Neural cell (in vitro differentiated cells): ENCODE data around the gene NOD2. TPM values are rescaled to one million over a fixed set of nuclear protein-coding genes. Genes with fewer than 3 reads are reported as not detected.

ENCODE experiments used
- H2AFZ ChIP-seq: fragments of 200-600, 300-800 bp; sonication (generic), shearing (Covaris generic); 2 replicates; pipeline ENCODE4 v1.6.0; 2014; ENCODE audit warnings: low read depth, mild to moderate bottlenecking, antibody characterized with exemption, low read length, moderate library complexity
- H3F3A ChIP-seq: fragments of 200-600 bp; shearing (Covaris generic); 2 replicates; pipeline ENCODE4 v1.6.1; 2016; ENCODE audit warnings: mild to moderate bottlenecking, moderate library complexity, mixed read lengths, antibody characterized with exemption, low read length; ENCODE audit not compliant: insufficient read depth, poor library complexity, severe bottlenecking
- H3K27ac ChIP-seq: fragments of 200-600, 300-800 bp; sonication (generic), shearing (Covaris generic); 2 replicates; pipeline ENCODE4 v1.5.1; 2014; ENCODE audit warnings: mild to moderate bottlenecking, low read length, moderate library complexity
- H3K27me3 ChIP-seq: fragments of 300-800, 200-600 bp; sonication (generic), shearing (Covaris generic); 2 replicates; pipeline ENCODE4 v1.6.0; 2014; ENCODE audit warnings: mild to moderate bottlenecking, low read depth, low read length, moderate library complexity; ENCODE audit not compliant: insufficient read depth
- H3K36me3 ChIP-seq: fragments of 300-800, 200-600 bp; sonication (generic), shearing (Covaris generic); 2 replicates; pipeline ENCODE4 v1.5.1; 2014; ENCODE audit warnings: mild to moderate bottlenecking, antibody characterized with exemption, low read length, moderate library complexity; ENCODE audit not compliant: insufficient read depth
- H3K4me2 ChIP-seq: fragments of 300-800, 200-600 bp; sonication (generic), shearing (Covaris generic); 2 replicates; pipeline ENCODE4 v1.6.0; 2014; ENCODE audit warnings: mild to moderate bottlenecking, low read length
- H3K4me3 ChIP-seq: fragments of 300-800, 200-600 bp; sonication (generic), shearing (Covaris generic); 2 replicates; pipeline ENCODE4 v1.5.1; 2014; ENCODE audit warnings: mild to moderate bottlenecking, low read length, moderate library complexity
- H3K79me2 ChIP-seq: fragments of 200-600 bp; shearing (Covaris generic); replicated peaks from 2 replicates; pipeline ENCODE4 v1.6.0; 2014; ENCODE audit warnings: mild to moderate bottlenecking, low read length, moderate library complexity; ENCODE audit not compliant: insufficient read depth
- H3K9ac ChIP-seq: fragments of 300-800, 200-600 bp; sonication (generic), shearing (Covaris generic); 2 replicates; pipeline ENCODE4 v1.6.1; 2016; ENCODE audit warnings: mild to moderate bottlenecking, low read length, mixed read lengths
- H3K9me2 ChIP-seq: fragments of 200-600 bp; shearing (Covaris generic); 2 replicates; pipeline ENCODE4 v1.6.1; 2016; ENCODE audit warnings: mild to moderate bottlenecking, low read length, mixed read lengths; ENCODE audit not compliant: insufficient read depth
- H3K9me3 ChIP-seq: fragments of 200-600, 300-800 bp; sonication (generic), shearing (Covaris generic); 2 replicates; pipeline ENCODE4 v1.6.1; 2016; ENCODE audit warnings: mild to moderate bottlenecking, mixed run types, low read length, moderate library complexity, mixed read lengths
- H4K20me1 ChIP-seq: fragments of 200-600 bp; shearing (Covaris generic); 2 replicates; pipeline ENCODE4 v1.6.1; 2016; ENCODE audit warnings: mild to moderate bottlenecking, mixed run types; ENCODE audit not compliant: insufficient read depth
- CTCF ChIP-seq: fragments of 450-650 bp; IDR thresholded peaks from 2 replicates; pipeline ENCODE4 v1.5.1; 2014; ENCODE audit warnings: antibody characterized with exemption, mild to moderate bottlenecking, moderate library complexity; ENCODE audit not compliant: poor library complexity, severe bottlenecking
- EP300 ChIP-seq: fragments of 450-650 bp; conservative IDR thresholded peaks from 2 replicates; pipeline ENCODE4 v1.6.1; 2014; ENCODE audit warnings: antibody characterized with exemption, mild to moderate bottlenecking, moderate library complexity; ENCODE audit not compliant: poor library complexity, severe bottlenecking
- EZH2 ChIP-seq: fragments of 200-600, 300-800 bp; shearing (Covaris generic), sonication (generic); IDR thresholded peaks from 2 replicates; pipeline ENCODE4 v1.6.1; 2014; ENCODE audit warnings: antibody characterized with exemption, low read length, borderline replicate concordance, mild to moderate bottlenecking; ENCODE audit not compliant: insufficient read depth, poor library complexity, severe bottlenecking
- MXI1 ChIP-seq: fragments of 450-650 bp; conservative IDR thresholded peaks from 2 replicates; pipeline ENCODE4 v1.6.1; 2014; ENCODE audit warnings: antibody characterized with exemption, mild to moderate bottlenecking; ENCODE audit not compliant: poor library complexity, severe bottlenecking
- POLR2AphosphoS5 ChIP-seq: IDR thresholded peaks from 2 replicates; pipeline ENCODE4 v1.6.1; 2012
- RAD21 ChIP-seq: fragments of 450-650 bp; conservative IDR thresholded peaks from 2 replicates; pipeline ENCODE4 v1.6.1; 2014; ENCODE audit warnings: antibody characterized with exemption, mild to moderate bottlenecking, moderate library complexity
- REST ChIP-seq: IDR thresholded peaks from 2 replicates; pipeline ENCODE4 v1.6.1; 2012; ENCODE audit warnings: borderline replicate concordance
- SMC3 ChIP-seq: fragments of 450-650 bp; conservative IDR thresholded peaks from 2 replicates; pipeline ENCODE4 v1.6.1; 2014; ENCODE audit warnings: antibody characterized with exemption, mild to moderate bottlenecking, moderate library complexity; ENCODE audit not compliant: poor library complexity
- TAF1 ChIP-seq: IDR thresholded peaks from 2 replicates; pipeline ENCODE4 v1.6.1; 2012; ENCODE audit warnings: low read depth
- polyA plus RNA-seq: library from polyadenylated mRNA; depleted of rRNA; stranded (reverse); fragments of >200 nt; gene quantifications from 2 replicates; pipeline ENCODE4 v1.2.3, GENCODE V29; 2014

NOD2 gene
- polyA plus RNA-seq, 1 donor from 2014 or later, result not detected

GRCh38 chr16:50771366-50771765, 78.0 kb downstream of the NOD2 start:
- TF ChIP-seq EZH2 (no peak), MXI1 (no peak), CTCF (no peak), EP300 (no peak), SMC3 (no peak), POLR2AphosphoS5 (no peak), TAF1 (no peak), REST (no peak), RAD21 (no peak)
- H3K27me3 ChIP-seq, result no peaks in the 10 kb centered on the region
- no peak overlapping the region for H3K4me2 ChIP-seq
- no peak overlapping the region for H2AFZ ChIP-seq
- H3K4me3 ChIP-seq, result no peak overlapping the region
- peaks cover 4% of the 10 kb centered on the region for H3K36me3 ChIP-seq
- H3K9me2 ChIP-seq, result no peaks in the 10 kb centered on the region
- no peaks in the 10 kb centered on the region for H3F3A ChIP-seq
- no peak overlapping the region for H3K27ac ChIP-seq
- H3K9ac ChIP-seq, result no peak overlapping the region
- H3K79me2 ChIP-seq, result no peaks in the 10 kb centered on the region
- no peaks in the 10 kb centered on the region for H4K20me1 ChIP-seq
- peaks cover 4% of the 10 kb centered on the region for H3K9me3 ChIP-seq

GRCh38 chr16:50774405-50774804, 81.0 kb downstream of the NOD2 start:
- no peak overlapping the region for H3K4me3 ChIP-seq
- no peaks in the 10 kb centered on the region for H3K9me2 ChIP-seq
- H4K20me1 ChIP-seq, result no peaks in the 10 kb centered on the region
- H3K27me3 ChIP-seq, result no peaks in the 10 kb centered on the region
- TF ChIP-seq MXI1, result no peak
- no peaks in the 10 kb centered on the region for H3K9me3 ChIP-seq
- no peaks in the 10 kb centered on the region for H3F3A ChIP-seq
- H3K36me3 ChIP-seq, result no peaks in the 10 kb centered on the region
- no peak overlapping the region for H2AFZ ChIP-seq
- no peak overlapping the region for H3K27ac ChIP-seq
- no peaks in the 10 kb centered on the region for H3K79me2 ChIP-seq
- no peak overlapping the region for H3K4me2 ChIP-seq
- no peak overlapping the region for H3K9ac ChIP-seq

- Histone ChIP-seq H3K9me3 (no peaks in the 10 kb centered on the region), H3K4me3 (no peak overlapping the region), H3K9ac (no peak overlapping the region), H3K36me3 (no peaks in the 10 kb centered on the region), H2AFZ (no peak overlapping the region), H3K27ac (no peak overlapping the region), H3K9me2 (no peaks in the 10 kb centered on the region), H3K27me3 (no peaks in the 10 kb centered on the region), H4K20me1 (no peaks in the 10 kb centered on the region), H3K79me2 (no peaks in the 10 kb centered on the region), H3F3A (no peaks in the 10 kb centered on the region), H3K4me2 (no peak overlapping the region)
- TF ChIP-seq SMC3, result no peak
- no peak for TF ChIP-seq TAF1
- TF ChIP-seq REST, result no peak
- no peak for TF ChIP-seq EZH2
- TF ChIP-seq RAD21, result no peak
- no peak for TF ChIP-seq EP300
- no peak for TF ChIP-seq CTCF
- TF ChIP-seq POLR2AphosphoS5, result no peak
- no peak for TF ChIP-seq MXI1
These were observed 81.6 kb downstream of the NOD2 start for GRCh38 chr16:50774960-50775359.
